8988T (cell line): ENCODE measurements around the gene UPK3B.
A peak's percentile ranks its signal among the peaks of the same experiment; 100 is the strongest.
"Not testable (repeated sequence)": the region's sequence is repeated elsewhere in the genome, so short reads cannot be mapped to it uniquely, and the experiment has no call there.

Source experiments
- DNase-seq: peaks from one replicate; pipeline ENCODE4 v3.0.0; 2011

The UPK3B gene

DNA sequence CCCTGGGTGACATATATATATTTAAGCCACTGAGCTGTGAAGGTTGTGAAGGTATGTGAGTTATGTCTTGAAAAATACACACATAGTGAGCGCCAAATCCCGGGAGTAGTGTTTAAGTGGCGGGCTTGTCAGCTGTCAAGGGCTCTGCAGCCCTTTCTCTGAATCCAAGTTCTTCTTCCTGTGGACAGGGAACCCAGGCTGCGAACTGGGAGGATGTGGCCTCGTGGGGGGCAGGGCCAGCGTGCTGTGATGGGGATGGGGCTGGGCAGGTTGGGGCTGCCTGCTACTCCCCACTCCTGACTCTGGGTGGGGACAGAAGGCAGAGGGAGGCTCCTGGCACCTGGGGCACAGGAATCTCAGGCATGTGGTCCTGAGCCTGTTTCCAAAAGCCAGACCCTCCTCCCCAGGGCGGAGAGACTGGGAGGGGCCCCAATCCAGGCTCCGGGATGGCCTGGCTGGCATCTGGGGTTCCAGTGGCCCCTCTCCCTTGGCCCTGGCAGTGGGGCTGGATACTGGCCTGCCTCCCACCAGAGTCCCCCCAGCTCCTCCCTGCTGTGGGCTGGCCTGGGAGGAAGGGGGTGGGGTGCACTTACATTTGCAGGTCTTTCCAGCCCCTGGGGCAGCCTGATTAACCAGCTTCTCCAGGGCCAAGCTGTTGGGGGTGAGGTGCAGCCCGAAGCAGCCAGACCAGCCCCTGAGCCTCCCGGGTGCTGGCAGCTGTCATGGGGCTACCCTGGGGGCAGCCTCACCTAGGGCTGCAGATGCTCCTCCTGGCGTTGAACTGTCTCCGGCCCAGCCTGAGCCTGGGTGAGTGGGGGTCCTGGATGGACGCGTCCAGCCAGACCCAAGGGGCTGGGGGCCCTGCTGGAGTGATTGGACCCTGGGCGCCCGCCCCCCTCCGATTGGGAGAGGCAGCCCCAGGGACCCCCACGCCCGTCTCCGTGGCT is at the start of gene UPK3B:
TSS of gene UPK3B (plus strand) at position 622 of the 947 bp plus-strand sequence. CDS start at position 723, 101 bp downstream.
- no peak for DNase-seq

DNA sequence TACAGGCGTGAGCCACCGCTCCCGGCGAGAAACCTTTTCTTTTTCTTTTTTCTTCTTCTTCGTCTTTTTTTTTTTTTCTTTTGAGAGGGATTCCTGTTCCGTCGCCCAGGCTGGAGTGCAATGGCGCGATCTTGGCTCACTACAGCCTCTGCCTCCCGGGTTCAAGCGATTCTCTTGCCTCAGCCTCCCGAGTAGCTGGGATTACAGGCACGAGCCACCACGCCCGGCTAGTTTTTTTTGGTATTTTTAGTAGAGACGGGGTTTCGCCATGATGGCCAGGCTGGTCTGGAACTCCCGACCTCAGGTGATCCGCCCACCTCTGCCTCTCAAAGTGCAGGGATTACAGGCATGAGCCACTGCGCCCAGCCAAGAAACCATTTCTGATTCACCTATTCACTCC is 49.6 kb upstream of the UPK3B start:
- DNase-seq = not testable (repeated sequence)

- DNase-seq = not testable (repeated sequence)
Measured at GRCh38 chr7:76461464-76462101, 48.8 kb upstream of the UPK3B start, which contains the start of gene DTX2. Gene DTX2, plus strand, starts transcription at chr7:76461709. Its CDS starts 18,801 bp downstream, at chr7:76480510.

DNA sequence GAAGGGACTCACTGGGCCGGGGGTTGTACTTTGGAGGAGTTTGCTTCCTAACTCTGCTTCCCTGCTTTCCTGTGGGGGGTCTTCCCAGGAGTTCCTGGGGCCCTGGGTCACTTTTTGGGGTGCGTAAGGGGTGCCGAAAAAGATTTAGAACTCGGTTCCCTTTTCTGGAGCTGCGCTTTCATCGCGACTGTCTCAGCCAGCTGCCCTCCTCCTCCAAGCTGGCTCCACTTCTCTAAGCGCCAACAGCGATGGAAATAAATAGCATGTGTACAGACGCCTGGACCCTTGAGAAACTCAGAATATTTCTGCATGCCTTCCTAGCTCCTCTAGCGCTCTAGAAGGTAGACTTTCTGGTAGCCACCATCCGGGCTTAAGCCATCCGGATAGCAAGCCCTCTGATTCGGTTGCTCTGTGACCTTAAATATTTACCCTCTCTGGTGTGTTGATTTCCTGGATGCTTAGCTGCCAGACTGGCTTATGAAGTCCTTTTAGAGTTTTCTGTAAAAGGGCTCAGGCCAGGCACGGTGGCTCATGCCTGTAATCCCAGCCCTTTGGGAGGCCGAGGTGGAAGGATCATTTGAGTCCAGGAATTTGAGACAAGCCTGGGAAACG is 48.0 kb upstream of the UPK3B start:
- DNase-seq = not testable (repeated sequence)

DNA sequence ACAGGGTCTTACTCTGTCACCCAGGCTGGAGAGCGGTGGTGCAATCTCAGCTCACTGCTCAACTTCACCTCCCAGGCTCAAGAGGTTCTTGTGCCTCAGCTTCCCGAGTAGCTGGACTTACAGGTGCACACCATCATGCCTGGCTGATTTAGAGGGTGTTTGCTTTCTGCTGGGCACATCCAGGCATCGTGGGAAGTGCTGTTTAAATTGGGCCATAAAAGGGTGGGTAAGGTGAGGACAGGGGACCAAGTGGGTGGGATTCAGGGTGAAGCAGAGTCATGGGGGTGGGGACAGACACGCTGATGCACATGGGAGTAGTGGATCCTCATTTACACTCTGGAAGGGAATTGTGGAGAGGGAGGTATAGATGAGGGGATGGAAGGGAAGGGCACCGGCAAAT is 45.4 kb upstream of the UPK3B start:
- DNase-seq = not testable (repeated sequence)

- not testable (repeated sequence) for DNase-seq
Measured at GRCh38 chr7:76465950-76466349, 44.4 kb upstream of the UPK3B start.

DNA sequence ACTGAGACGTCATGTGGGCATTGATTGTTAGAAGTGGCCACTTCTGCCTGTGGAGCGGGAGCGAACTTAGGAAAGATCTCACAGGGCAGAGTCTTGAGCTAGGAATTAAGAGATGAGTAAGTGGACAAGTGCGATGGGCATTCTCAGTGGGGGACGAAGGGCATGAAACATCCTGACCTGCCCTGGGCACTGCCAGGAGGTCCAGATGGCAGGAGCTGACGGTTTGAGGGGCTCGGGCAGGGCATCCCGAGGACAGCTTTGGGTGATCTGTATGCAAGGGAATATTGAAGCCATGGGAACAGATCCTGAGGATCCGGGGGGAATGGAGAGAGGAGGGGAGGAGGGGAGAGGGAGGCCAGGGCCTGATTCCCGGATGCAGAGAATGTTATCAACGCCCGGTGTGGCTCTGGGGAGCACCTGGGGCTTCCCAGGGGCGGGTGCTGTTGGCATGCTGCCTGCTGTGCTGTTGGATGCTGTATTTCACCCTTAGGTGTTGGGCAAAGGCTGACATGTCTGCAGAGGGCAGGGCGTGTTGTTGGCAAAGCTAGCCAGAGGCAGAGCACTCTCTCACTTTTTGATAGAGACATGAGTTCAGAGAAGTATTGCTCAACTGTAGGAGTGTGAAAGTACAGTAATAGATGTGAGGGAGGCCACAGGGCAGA is 42.5 kb upstream of the UPK3B start:
- peak; percentile 9 for DNase-seq

- DNase-seq = not testable (repeated sequence)
Measured at GRCh38 chr7:76471556-76472221, 38.7 kb upstream of the UPK3B start.

GRCh38 chr7:76473097-76473496 is 37.3 kb upstream of the UPK3B start:
- DNase-seq = not testable (repeated sequence)

- not testable (repeated sequence) for DNase-seq
Measured at GRCh38 chr7:76476280-76476679, 34.1 kb upstream of the UPK3B start.

DNA sequence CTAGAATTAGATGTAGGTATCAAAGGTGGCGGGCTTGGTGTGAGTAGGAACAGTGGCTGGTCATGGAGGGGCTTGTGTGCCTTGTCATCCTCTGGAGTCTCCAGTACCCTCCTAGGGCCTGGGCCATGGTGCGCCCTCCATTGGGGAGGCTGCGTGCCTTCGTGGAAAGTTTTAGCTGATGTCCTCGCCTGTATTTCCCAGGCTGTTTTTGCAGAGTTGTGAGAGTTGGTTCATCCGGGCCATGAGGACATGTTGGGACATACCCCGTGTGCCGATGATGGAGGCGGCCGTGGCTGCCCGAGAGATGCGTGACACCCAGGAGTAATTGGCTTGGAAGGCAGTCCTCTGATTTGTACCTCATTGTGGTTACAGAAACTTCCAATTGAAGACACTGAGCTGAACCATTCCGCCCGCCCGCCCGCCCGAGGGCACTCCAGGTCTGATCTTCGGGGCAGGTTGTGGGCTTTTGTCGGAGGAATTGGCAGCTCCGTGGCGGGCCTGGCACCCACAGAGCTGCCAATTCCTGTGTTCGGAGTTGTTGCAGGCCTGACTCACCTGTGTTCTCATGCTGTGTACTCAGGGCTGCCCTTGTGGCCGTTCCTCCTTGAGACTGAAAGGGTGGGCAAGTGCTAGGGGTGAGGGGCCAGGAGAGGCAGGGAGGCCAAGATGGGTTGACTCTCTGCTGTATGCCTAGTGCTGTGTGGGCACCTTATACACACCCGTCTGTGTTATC is 33.4 kb upstream of the UPK3B start:
- DNase-seq = not testable (repeated sequence)

- DNase-seq = not testable (repeated sequence)
Measured at GRCh38 chr7:76479628-76480027, 30.7 kb upstream of the UPK3B start.

DNA sequence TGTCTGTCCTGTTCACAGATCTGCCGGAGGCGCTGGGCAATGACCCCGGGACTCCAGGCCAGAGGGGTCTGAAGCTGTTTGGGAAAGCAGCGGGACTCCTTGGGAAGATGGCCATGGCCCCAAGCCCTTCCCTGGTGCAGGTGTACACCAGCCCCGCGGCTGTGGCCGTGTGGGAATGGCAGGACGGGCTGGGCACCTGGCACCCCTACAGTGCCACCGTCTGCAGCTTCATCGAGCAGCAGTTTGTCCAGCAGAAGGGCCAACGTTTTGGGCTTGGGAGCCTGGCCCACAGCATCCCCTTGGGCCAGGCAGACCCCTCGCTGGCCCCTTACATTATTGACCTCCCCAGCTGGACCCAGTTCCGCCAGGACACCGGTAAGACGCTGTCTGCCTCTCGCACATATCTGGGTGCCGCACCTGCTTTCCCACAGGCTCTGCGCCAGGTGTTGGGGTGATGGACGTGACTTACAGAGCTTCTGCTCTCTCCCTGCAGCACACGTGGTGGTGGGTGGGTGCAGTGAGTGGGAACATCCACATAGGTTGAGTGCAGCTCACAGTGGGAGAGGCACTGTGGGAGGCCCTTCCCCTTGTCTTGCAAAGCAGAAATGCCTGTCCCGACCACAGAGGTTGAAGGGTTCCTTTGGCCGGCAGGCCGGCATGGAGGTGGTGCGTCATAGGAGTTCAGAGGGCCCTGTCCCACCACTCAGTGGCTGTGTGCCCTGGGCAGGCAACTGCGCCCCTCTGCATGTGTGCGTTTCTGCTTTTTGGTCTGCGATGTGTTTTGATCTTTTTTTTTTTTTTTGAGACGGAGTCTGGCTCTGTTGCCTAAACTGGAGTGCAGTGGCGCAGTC is 29.7 kb upstream of the UPK3B start:
- DNase-seq = not testable (repeated sequence)

DNA sequence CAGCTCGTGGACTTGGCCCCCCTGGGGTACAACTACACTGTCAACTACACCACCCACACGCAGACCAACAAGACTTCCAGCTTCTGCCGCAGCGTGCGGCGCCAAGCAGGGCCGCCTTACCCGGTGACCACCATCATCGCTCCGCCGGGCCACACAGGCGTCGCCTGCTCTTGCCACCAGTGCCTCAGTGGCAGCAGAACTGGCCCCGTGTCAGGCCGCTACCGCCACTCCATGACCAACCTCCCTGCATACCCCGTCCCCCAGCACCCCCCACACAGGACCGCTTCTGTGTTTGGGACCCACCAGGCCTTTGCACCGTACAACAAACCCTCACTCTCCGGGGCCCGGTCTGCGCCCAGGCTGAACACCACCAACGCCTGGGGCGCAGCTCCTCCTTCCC is 27.7 kb upstream of the UPK3B start:
- not testable (repeated sequence) for DNase-seq

GRCh38 chr7:76483081-76483480 is 27.3 kb upstream of the UPK3B start:
- DNase-seq = not testable (repeated sequence)

DNA sequence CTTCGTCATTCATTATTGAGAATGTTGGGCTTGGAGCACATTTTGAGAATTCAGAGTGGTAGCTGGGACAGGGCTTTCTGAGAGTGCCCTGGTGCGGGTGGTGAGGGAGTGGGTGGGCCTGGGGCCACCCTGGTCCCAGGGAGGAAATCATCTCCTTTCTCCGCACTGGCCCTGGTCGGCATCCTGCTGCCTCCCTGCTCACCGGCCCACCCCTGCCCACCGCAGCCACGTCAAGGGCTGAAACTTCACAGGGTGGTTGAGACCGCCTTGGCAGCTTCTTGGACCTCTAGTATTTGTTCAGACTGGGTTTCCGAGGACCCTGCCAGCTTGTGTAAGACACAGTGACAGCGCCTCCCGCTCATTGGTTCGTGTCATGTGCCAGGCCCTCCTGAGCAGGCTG is 25.9 kb upstream of the UPK3B start:
- DNase-seq = not testable (repeated sequence)

- not testable (repeated sequence) for DNase-seq
Measured at GRCh38 chr7:76485822-76486610, 24.3 kb upstream of the UPK3B start.

DNA sequence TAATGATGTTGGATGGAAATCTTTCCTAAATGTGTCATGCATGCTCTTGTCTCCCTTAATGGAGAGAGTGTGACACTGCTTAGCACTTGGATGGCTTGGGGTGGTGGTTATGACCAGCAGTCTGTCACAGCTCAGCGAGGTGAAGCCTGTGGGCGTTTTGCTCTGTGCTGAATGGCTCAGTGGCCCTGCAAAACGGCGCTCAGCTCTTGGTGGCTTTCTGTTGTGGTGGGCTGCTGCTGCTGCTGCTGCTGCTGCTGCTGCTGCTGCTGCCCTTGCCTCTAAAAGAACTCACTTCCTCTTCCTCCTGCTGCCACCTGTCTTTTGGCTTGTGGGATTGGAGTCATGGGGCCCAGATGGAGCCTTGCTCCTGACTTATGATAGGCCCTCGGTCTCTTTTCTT is 23.7 kb upstream of the UPK3B start:
- DNase-seq = not testable (repeated sequence)

GRCh38 chr7:76487969-76488368 is 22.4 kb upstream of the UPK3B start:
- DNase-seq = not testable (repeated sequence)

- not testable (repeated sequence) for DNase-seq
Measured at GRCh38 chr7:76492139-76492538, 18.2 kb upstream of the UPK3B start.
